DND-41 (cell line): ENCODE results near the gene SPRN.

Source experiments
- ATAC-seq: fragments of 200-7000 bp; cut with Tn5 transposase; 3 replicates; pipeline ENCODE4 v1.9.1; 2021; ENCODE audit warnings: low read depth; ENCODE audit not compliant: insufficient read depth
- DNase-seq: peaks from one replicate; pipeline ENCODE4 v3.0.0-alpha.2; 2020
- H2AFZ ChIP-seq: 2 replicates; pipeline ENCODE4 v1.6.0; 2012; ENCODE audit warnings: low read depth, low read length
- H3K27ac ChIP-seq: 2 replicates; pipeline ENCODE4 v1.5.1; 2012; ENCODE audit warnings: low read length, inconsistent platforms
- H3K27me3 ChIP-seq: fragments of 200-600 bp; sonication (generic); 2 replicates; pipeline ENCODE4 v1.6.0; 2012; ENCODE audit warnings: low read length, mild to moderate bottlenecking, inconsistent platforms; ENCODE audit not compliant: insufficient read depth, poor library complexity
- H3K36me3 ChIP-seq: 2 replicates; pipeline ENCODE4 v1.5.1; 2012; ENCODE audit warnings: low read length, inconsistent platforms; ENCODE audit not compliant: insufficient read depth
- H3K4me1 ChIP-seq: 2 replicates; pipeline ENCODE4 v1.5.1; 2012; ENCODE audit warnings: mild to moderate bottlenecking, low read length; ENCODE audit not compliant: insufficient read depth
- H3K4me2 ChIP-seq: 2 replicates; pipeline ENCODE4 v1.6.0; 2012; ENCODE audit warnings: mild to moderate bottlenecking, moderate library complexity, low read length, inconsistent platforms; ENCODE audit not compliant: insufficient read depth
- H3K4me3 ChIP-seq, 2 experiments: fragments of 200-600 bp in 1 of 2; shearing (Covaris generic) in 1 of 2; 2 replicates each; pipeline ENCODE4 v1.5.1; 2012 to 2016; ENCODE audit warnings: inconsistent platforms in 2 of 2, low read length in 2 of 2, mild to moderate bottlenecking in 2 of 2, low read depth in 1 of 2, moderate library complexity in 1 of 2
- H3K79me2 ChIP-seq: 2 replicates; pipeline ENCODE4 v1.6.0; 2012; ENCODE audit warnings: low read length, inconsistent platforms; ENCODE audit not compliant: insufficient read depth
- H3K9ac ChIP-seq: 2 replicates; pipeline ENCODE4 v1.6.0; 2012; ENCODE audit warnings: low read depth, mild to moderate bottlenecking, inconsistent platforms, low read length, moderate library complexity
- H3K9me3 ChIP-seq: 2 replicates; pipeline ENCODE4 v1.5.1; 2012; ENCODE audit warnings: low read length, moderate library complexity, mild to moderate bottlenecking, inconsistent platforms; ENCODE audit not compliant: insufficient read depth, severe bottlenecking
- H4K20me1 ChIP-seq: 2 replicates; pipeline ENCODE4 v1.6.0; 2012; ENCODE audit warnings: low read length; ENCODE audit not compliant: insufficient read depth
- CTCF ChIP-seq: IDR thresholded peaks from 2 replicates; pipeline ENCODE4 v1.5.1; 2012; ENCODE audit warnings: borderline replicate concordance, low read length, moderate library complexity, mild to moderate bottlenecking; ENCODE audit not compliant: poor library complexity, severe bottlenecking; ENCODE audit errors: extremely low read depth
- EZH2 ChIP-seq: IDR thresholded peaks from 3 replicates; pipeline ENCODE4 v1.6.1; 2012; ENCODE audit warnings: borderline replicate concordance, low read depth, mild to moderate bottlenecking, moderate library complexity, low read length, inconsistent platforms; ENCODE audit not compliant: severe bottlenecking

SPRN gene

GRCh38 chr10:133384071-133384470 is 40.4 kb downstream of the SPRN start:
- no peak overlapping the region for H3K9ac ChIP-seq
- ATAC-seq = no peak
- no peak overlapping the region for H3K4me3 ChIP-seq
- no peaks in the 10 kb centered on the region for H4K20me1 ChIP-seq
- no peak for DNase-seq
- TF ChIP-seq CTCF (no peak), EZH2 (no peak)
- no peaks in the 10 kb centered on the region for H3K27me3 ChIP-seq
- H3K36me3 ChIP-seq = no peaks in the 10 kb centered on the region
- no peaks in the 10 kb centered on the region for H3K79me2 ChIP-seq
- H3K4me2 ChIP-seq = no peak overlapping the region
- H3K9me3 ChIP-seq = no peaks in the 10 kb centered on the region
- no peak overlapping the region for H3K27ac ChIP-seq
- no peaks in the 10 kb centered on the region for H3K4me1 ChIP-seq
- H2AFZ ChIP-seq = no peak overlapping the region

- Histone ChIP-seq H2AFZ (no peak overlapping the region), H3K36me3 (no peaks in the 10 kb centered on the region), H3K79me2 (no peaks in the 10 kb centered on the region), H3K4me2 (no peak overlapping the region), H3K4me1 (peaks cover 2% of the 10 kb centered on the region), H3K9ac (no peak overlapping the region), H3K4me3 (no peak overlapping the region), H3K27ac (no peak overlapping the region), H3K27me3 (no peaks in the 10 kb centered on the region), H3K9me3 (no peaks in the 10 kb centered on the region), H4K20me1 (no peaks in the 10 kb centered on the region)
- DNase-seq = no peak
- no peak for ATAC-seq
- TF ChIP-seq CTCF (no peak), EZH2 (no peak)
These were observed 40.9 kb downstream of the SPRN start for GRCh38 chr10:133383551-133383950.

GRCh38 chr10:133381036-133381435 is 43.4 kb downstream of the SPRN start:
- H3K9me3 ChIP-seq = no peaks in the 10 kb centered on the region
- H3K4me2 ChIP-seq = no peak overlapping the region
- H3K4me3 ChIP-seq = no peak overlapping the region
- H2AFZ ChIP-seq = no peak overlapping the region
- DNase-seq = no peak
- no peak for ATAC-seq
- TF ChIP-seq CTCF (no peak), EZH2 (no peak)
- no peaks in the 10 kb centered on the region for H3K27me3 ChIP-seq
- H3K27ac ChIP-seq = no peak overlapping the region
- H3K4me1 ChIP-seq = peaks cover 16% of the 10 kb centered on the region
- H3K9ac ChIP-seq = no peak overlapping the region
- H3K36me3 ChIP-seq = no peaks in the 10 kb centered on the region
- H3K79me2 ChIP-seq = no peaks in the 10 kb centered on the region
- no peaks in the 10 kb centered on the region for H4K20me1 ChIP-seq
